Keratinocyte (primary cell): Measurements from ENCODE around the gene CHAF1B. TPM values are rescaled to one million over a fixed set of nuclear protein-coding genes. Genes with fewer than 3 reads are reported as not detected.
"Not testable (repeated sequence)": the region's sequence is repeated elsewhere in the genome, so short reads cannot be mapped to it uniquely, and the experiment has no call there.

Source experiments
- DNase-seq: peaks from one replicate; pipeline ENCODE4 v3.0.0-alpha.2; 2011; ENCODE audit warnings: low read depth, missing footprints, low spot score
- FAIRE-seq: peaks from 2 replicates; lab custom pipeline; 2011; peaks lifted over from hg19 to GRCh38; lab: Jason Lieb, UNC
- H2AFZ ChIP-seq: 2 replicates; pipeline ENCODE4 v1.6.0; 2012; ENCODE audit warnings: low read length, control low read depth, inconsistent platforms; ENCODE audit not compliant: control insufficient read depth
- H3K27ac ChIP-seq: 2 replicates; pipeline ENCODE4 v1.5.1; 2011; ENCODE audit warnings: low read length; ENCODE audit not compliant: control insufficient read depth, insufficient read depth
- H3K27me3 ChIP-seq: 3 replicates; pipeline ENCODE4 v1.6.0; 2011; ENCODE audit warnings: low read length; ENCODE audit not compliant: control insufficient read depth, insufficient read depth; ENCODE audit errors: extremely low read depth
- H3K36me3 ChIP-seq, 2 experiments: 2 replicates in 1 of 2; 3 replicates in 1 of 2; pipeline ENCODE4 v1.5.1; 2011; ENCODE audit warnings: low read length in 2 of 2, mild to moderate bottlenecking in 1 of 2; ENCODE audit not compliant: control insufficient read depth in 2 of 2, insufficient read depth in 2 of 2; ENCODE audit errors: extremely low read depth in 1 of 2
- H3K4me1 ChIP-seq: 3 replicates; pipeline ENCODE4 v1.5.1; 2011; ENCODE audit warnings: low read length; ENCODE audit not compliant: control insufficient read depth, insufficient read depth; ENCODE audit errors: extremely low read depth
- H3K4me2 ChIP-seq: 3 replicates; pipeline ENCODE4 v1.6.0; 2011; ENCODE audit warnings: low read depth, low read length; ENCODE audit not compliant: control insufficient read depth, insufficient read depth; ENCODE audit errors: extremely low read depth
- H3K4me3 ChIP-seq, 3 experiments: fragments of 200-600 bp in 1 of 3; sonication (generic) in 1 of 3; 2 replicates in 2 of 3; 3 replicates in 1 of 3; pipeline ENCODE4 v1.5.1; 2011 to 2016; ENCODE audit warnings: low read length in 3 of 3, mild to moderate bottlenecking in 3 of 3, control low read depth in 2 of 3, inconsistent platforms in 1 of 3, low read depth in 1 of 3, mixed read lengths in 1 of 3, mixed run types in 1 of 3, moderate library complexity in 1 of 3; ENCODE audit not compliant: control insufficient read depth in 2 of 3, insufficient read depth in 2 of 3; ENCODE audit errors: extremely low read depth in 1 of 3
- H3K79me2 ChIP-seq: 2 replicates; pipeline ENCODE4 v1.6.0; 2012; ENCODE audit warnings: low read length; ENCODE audit not compliant: control insufficient read depth, insufficient read depth
- H3K9ac ChIP-seq: 3 replicates; pipeline ENCODE4 v1.6.0; 2011; ENCODE audit warnings: low read length; ENCODE audit not compliant: control insufficient read depth, insufficient read depth; ENCODE audit errors: extremely low read depth
- H3K9me1 ChIP-seq: 3 replicates; pipeline ENCODE4 v1.6.0; 2011; ENCODE audit warnings: low read length; ENCODE audit not compliant: control insufficient read depth, insufficient read depth; ENCODE audit errors: extremely low read depth
- H3K9me3 ChIP-seq: 2 replicates; pipeline ENCODE4 v1.5.1; 2012; ENCODE audit warnings: low read depth, low read length; ENCODE audit not compliant: control insufficient read depth
- H4K20me1 ChIP-seq: 3 replicates; pipeline ENCODE4 v1.6.0; 2011; ENCODE audit warnings: low read length; ENCODE audit not compliant: control insufficient read depth, insufficient read depth; ENCODE audit errors: extremely low read depth
- EZH2 ChIP-seq: IDR thresholded peaks from one replicate; pipeline ENCODE4 v1.6.1; 2012; ENCODE audit warnings: inconsistent platforms, mild to moderate bottlenecking, low read length, moderate library complexity
- dilution Hi-C: fragments of 300-500 bp; cut with MboI; formaldehyde crosslinking; loops from one replicate; pipeline ENCODE4 v1.7.0; 2020; ENCODE audit warnings: low sequenced_read_pairs; ENCODE audit not compliant: extremely low pct_ligation_motif_present
- polyA plus RNA-seq, 5 experiments: library from polyadenylated mRNA; depleted of rRNA in 3 of 5; stranded (reverse) in 3 of 5; stranded (forward) in 1 of 5; unstranded in 1 of 5; fragments of >200 nt; gene quantifications; 1 replicate in 1 of 5; 2 replicates in 3 of 5; 3 replicates in 1 of 5; pipeline versions ENCODE4 v1.2.1 to v1.2.3, GENCODE V29; 2011 to 2012; ENCODE audit warnings: missing spikeins in 2 of 5, low read depth in 1 of 5, low replicate concordance in 1 of 5
- TF ChIP-seq, protein P1 (sequence below), 3 experiments: IDR thresholded peaks in 1 of 3; conservative IDR thresholded peaks in 1 of 3; optimal IDR thresholded peaks in 1 of 3; 2 replicates in 2 of 3; 3 replicates in 1 of 3; pipeline versions ENCODE3 to v1.5.1; 2011; ENCODE audit warnings: low read length in 3 of 3, mild to moderate bottlenecking in 3 of 3, moderate library complexity in 2 of 3, control low read depth in 1 of 3, inconsistent platforms in 1 of 3; ENCODE audit not compliant: insufficient read depth in 2 of 3; ENCODE audit errors: extremely low read depth in 1 of 3

The CHAF1B gene
- polyA plus RNA-seq, 1 donor (not counting 4 experiments of a cell fraction or from before 2014, with no cell fraction given): 6.8 TPM

DNA sequence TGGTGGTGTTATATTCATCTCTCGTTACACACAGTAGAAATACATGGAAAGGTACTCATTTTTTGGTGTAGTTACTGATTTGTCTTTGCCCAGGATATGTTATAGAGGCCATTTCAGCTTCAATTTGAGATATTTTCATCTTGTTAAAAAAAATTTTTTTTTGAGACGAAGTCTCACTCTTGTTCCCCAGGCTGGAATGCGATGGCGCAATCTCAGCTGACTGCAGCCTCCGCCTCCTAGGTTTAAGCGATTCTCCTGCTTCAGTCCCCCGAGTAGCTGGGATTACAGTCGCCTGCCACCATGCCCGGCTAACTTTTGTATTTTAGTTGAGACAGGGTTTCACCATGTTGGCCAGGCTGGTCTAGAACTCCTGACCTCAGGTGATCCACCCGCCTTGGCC is 46.2 kb upstream of the CHAF1B start:
- Histone ChIP-seq H3K4me3 (no peak overlapping the region), H3K36me3 (peaks cover 20 to 37% of the 10 kb centered on the region in 2 experiments), H3K27ac (no peak overlapping the region), H3K4me1 (peaks cover 13% of the 10 kb centered on the region), H2AFZ (no peak overlapping the region), H3K4me2 (no peak overlapping the region), H4K20me1 (no peaks in the 10 kb centered on the region), H3K9ac (no peak overlapping the region), H3K9me3 (no peaks in the 10 kb centered on the region), H3K9me1 (no peaks in the 10 kb centered on the region), H3K27me3 (no peaks in the 10 kb centered on the region), H3K79me2 (peaks cover 32% of the 10 kb centered on the region)
- FAIRE-seq: no peak
- dilution Hi-C loops: no loop called here
- no peak for DNase-seq
- TF ChIP-seq, protein P1, sequence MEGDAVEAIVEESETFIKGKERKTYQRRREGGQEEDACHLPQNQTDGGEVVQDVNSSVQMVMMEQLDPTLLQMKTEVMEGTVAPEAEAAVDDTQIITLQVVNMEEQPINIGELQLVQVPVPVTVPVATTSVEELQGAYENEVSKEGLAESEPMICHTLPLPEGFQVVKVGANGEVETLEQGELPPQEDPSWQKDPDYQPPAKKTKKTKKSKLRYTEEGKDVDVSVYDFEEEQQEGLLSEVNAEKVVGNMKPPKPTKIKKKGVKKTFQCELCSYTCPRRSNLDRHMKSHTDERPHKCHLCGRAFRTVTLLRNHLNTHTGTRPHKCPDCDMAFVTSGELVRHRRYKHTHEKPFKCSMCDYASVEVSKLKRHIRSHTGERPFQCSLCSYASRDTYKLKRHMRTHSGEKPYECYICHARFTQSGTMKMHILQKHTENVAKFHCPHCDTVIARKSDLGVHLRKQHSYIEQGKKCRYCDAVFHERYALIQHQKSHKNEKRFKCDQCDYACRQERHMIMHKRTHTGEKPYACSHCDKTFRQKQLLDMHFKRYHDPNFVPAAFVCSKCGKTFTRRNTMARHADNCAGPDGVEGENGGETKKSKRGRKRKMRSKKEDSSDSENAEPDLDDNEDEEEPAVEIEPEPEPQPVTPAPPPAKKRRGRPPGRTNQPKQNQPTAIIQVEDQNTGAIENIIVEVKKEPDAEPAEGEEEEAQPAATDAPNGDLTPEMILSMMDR (optimal IDR thresholded peaks at IDR 0.05 in 1 of 3, IDR thresholded peaks at IDR 0.05 in 1 of 3, conservative IDR thresholded peaks at IDR 0.05 in 1 of 3; ENCODE audit: extremely low read depth in 1 of 3, insufficient read depth in 2 of 3, low read length in 3 of 3): no peak
- TF ChIP-seq EZH2: no peak

- H4K20me1 ChIP-seq, H3K9me3 ChIP-seq, H2AFZ ChIP-seq, dilution Hi-C loops, H3K27me3 ChIP-seq, DNase-seq, H3K4me3 ChIP-seq, FAIRE-seq, H3K4me2 ChIP-seq, H3K9me1 ChIP-seq, H3K27ac ChIP-seq, H3K4me1 ChIP-seq, H3K9ac ChIP-seq: not testable (repeated sequence)
- peaks cover 14% of the 10 kb centered on the region for H3K79me2 ChIP-seq
- H3K36me3 ChIP-seq: peaks cover 29 to 54% of the 10 kb centered on the region in 2 experiments
These were observed 42.6 kb upstream of the CHAF1B start for GRCh38 chr21:36342581-36342980.

DNA sequence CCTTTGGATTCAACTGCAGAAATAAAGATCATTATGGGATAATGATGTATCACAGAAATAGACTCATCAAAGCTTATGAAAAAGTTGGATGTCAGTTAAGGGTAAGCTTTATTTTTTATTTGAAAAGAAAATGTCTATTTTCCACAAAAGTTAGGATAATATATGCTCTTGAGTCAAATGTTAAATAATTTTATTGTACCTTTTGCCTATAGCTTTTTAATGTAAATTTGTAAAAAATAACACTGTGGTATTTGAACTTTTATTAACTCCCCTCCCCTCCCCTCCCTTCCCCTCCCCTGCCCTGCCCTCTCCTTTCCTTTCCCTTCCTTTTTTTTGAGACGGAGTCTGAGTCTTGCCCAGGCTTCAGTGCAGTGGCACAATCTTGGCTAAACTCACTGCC is 40.3 kb upstream of the CHAF1B start:
- H3K9me1 ChIP-seq: no peaks in the 10 kb centered on the region
- no peak overlapping the region for H3K27ac ChIP-seq
- H3K9me3 ChIP-seq: no peaks in the 10 kb centered on the region
- no peak overlapping the region for H3K9ac ChIP-seq
- H3K4me3 ChIP-seq: no peak overlapping the region
- H3K79me2 ChIP-seq: peaks cover 8% of the 10 kb centered on the region
- no peaks in the 10 kb centered on the region for H3K4me1 ChIP-seq
- DNase-seq: no peak
- peaks cover 30 to 46% of the 10 kb centered on the region in 2 experiments for H3K36me3 ChIP-seq
- H4K20me1 ChIP-seq: no peaks in the 10 kb centered on the region
- no peaks in the 10 kb centered on the region for H3K27me3 ChIP-seq
- dilution Hi-C loops: no loop called here
- FAIRE-seq: no peak
- TF ChIP-seq EZH2: no peak
- TF ChIP-seq, protein P1 (optimal IDR thresholded peaks at IDR 0.05 in 1 of 3, IDR thresholded peaks at IDR 0.05 in 1 of 3, conservative IDR thresholded peaks at IDR 0.05 in 1 of 3; ENCODE audit: extremely low read depth in 1 of 3, insufficient read depth in 2 of 3, low read length in 3 of 3): no peak
- H2AFZ ChIP-seq: no peak overlapping the region
- H3K4me2 ChIP-seq: no peak overlapping the region
